GM12878 (cell line): ENCODE measurements around the gene SFTPB. TPM values are rescaled to one million over a fixed set of nuclear protein-coding genes. Genes with fewer than 3 reads are reported as not detected.
"Not testable (repeated sequence)": the region's sequence is repeated elsewhere in the genome, so short reads cannot be mapped to it uniquely, and the experiment has no call there.

Experiments used
- ATAC-seq: fragments of 200-7000 bp; cut with Tn5 transposase; 3 replicates; pipeline ENCODE4 v1.9.1; 2020; ENCODE audit warnings: mild to moderate bottlenecking, moderate library complexity
- BruUV-seq: library from RNA; stranded (reverse); fragments of 400-500 nt; replicated peaks from 2 replicates; lab custom pipeline; 2021; lab: Mats Ljungman, UMichigan
- CTCF ChIA-PET: fragments of 300-600 bp; sonication (Branson Sonifier 250); formaldehyde crosslinking; extraction: SDS; loops from one replicate; lab custom pipeline; 2021; ENCODE audit warnings: inconsistent platforms; lab: Yijun Ruan, JAX
- POLR2A ChIA-PET: fragments of 350-600 bp; formaldehyde crosslinking; extraction: SDS; loops from one replicate; lab custom pipeline; 2021; ENCODE audit warnings: inconsistent platforms; lab: Charles Lee
- RAD21 ChIA-PET: fragments of 300-600 bp; sonication (Branson Sonifier 250); formaldehyde crosslinking; loops from one replicate; lab custom pipeline; 2023; ENCODE audit warnings: antibody characterized with exemption; ENCODE audit not compliant: unreplicated experiment; lab: Charles Lee
- SMC1A ChIA-PET: fragments of 300-600 bp; sonication (Branson Sonifier 250); formaldehyde crosslinking; loops from one replicate; lab custom pipeline; 2023; ENCODE audit not compliant: unreplicated experiment, uncharacterized antibody; lab: Charles Lee
- DNase-seq: peaks from one replicate; pipeline ENCODE4 v3.0.0-alpha.2; 2011; ENCODE audit warnings: low read depth, low spot score
- FAIRE-seq: peaks from 3 replicates; lab custom pipeline; 2011; peaks lifted over from hg19 to GRCh38; lab: Jason Lieb, UNC
- H2AFZ ChIP-seq: 2 replicates; pipeline ENCODE4 v1.6.0; 2011; ENCODE audit warnings: low read depth, low read length, control low read depth; ENCODE audit not compliant: control insufficient read depth
- H3K27ac ChIP-seq: 2 replicates; pipeline ENCODE4 v1.5.1; 2011; ENCODE audit warnings: control low read depth; ENCODE audit not compliant: control insufficient read depth, insufficient read depth
- H3K27me3 ChIP-seq, 2 experiments: replicated peaks in 1 of 2; 2 replicates each; pipeline versions ENCODE4 v1.6.0 to v1.6.1; 2011; ENCODE audit warnings: low read length in 1 of 2; ENCODE audit not compliant: control insufficient read depth in 2 of 2, insufficient read depth in 2 of 2
- H3K36me3 ChIP-seq, 2 experiments: 2 replicates each; pipeline ENCODE4 v1.5.1; 2011; ENCODE audit warnings: low read length in 1 of 2; ENCODE audit not compliant: control insufficient read depth in 2 of 2, insufficient read depth in 2 of 2
- H3K4me1 ChIP-seq: 2 replicates; pipeline ENCODE4 v1.6.1; 2011; ENCODE audit warnings: mild to moderate bottlenecking, low read length, moderate library complexity, mixed read lengths; ENCODE audit not compliant: control insufficient read depth, insufficient read depth
- H3K4me2 ChIP-seq: 2 replicates; pipeline ENCODE4 v1.6.0; 2011; ENCODE audit warnings: control low read depth; ENCODE audit not compliant: control insufficient read depth, insufficient read depth
- H3K4me3 ChIP-seq: fragments of 200-600 bp; sonication (generic); 2 replicates; pipeline ENCODE4 v1.5.1; 2016
- H3K79me2 ChIP-seq: 2 replicates; pipeline ENCODE4 v1.6.0; 2011; ENCODE audit warnings: low read length; ENCODE audit not compliant: control insufficient read depth, insufficient read depth
- H3K9ac ChIP-seq: 2 replicates; pipeline ENCODE4 v1.8.0; 2011; ENCODE audit warnings: low read length, control low read depth, mixed read lengths; ENCODE audit not compliant: control insufficient read depth, insufficient read depth
- H3K9me3 ChIP-seq: replicated peaks from 3 replicates; pipeline ENCODE4 v1.5.1; 2011; ENCODE audit warnings: mild to moderate bottlenecking, low read length; ENCODE audit not compliant: control insufficient read depth, insufficient read depth
- H4K20me1 ChIP-seq: 2 replicates; pipeline ENCODE4 v1.6.0; 2011; ENCODE audit not compliant: control insufficient read depth, insufficient read depth
- MEF2A ChIP-seq: IDR thresholded peaks from 2 replicates; pipeline ENCODE4 v1.6.1; 2011; ENCODE audit warnings: low read depth, mild to moderate bottlenecking, low read length, moderate library complexity; ENCODE audit not compliant: insufficient read depth
- MLLT1 ChIP-seq: fragments of 450-650 bp; IDR thresholded peaks from 2 replicates; pipeline ENCODE4 v1.6.1; 2016; ENCODE audit warnings: mild to moderate bottlenecking
- MTA2 ChIP-seq: fragments of 450-650 bp; IDR thresholded peaks from 2 replicates; pipeline ENCODE4 v1.6.1; 2016; ENCODE audit warnings: low read depth, mild to moderate bottlenecking, moderate library complexity
- NBN ChIP-seq: fragments of 450-650 bp; IDR thresholded peaks from 2 replicates; pipeline ENCODE4 v1.6.1; 2016
- NFXL1 ChIP-seq: fragments of 450-650 bp; IDR thresholded peaks from 2 replicates; pipeline ENCODE4 v1.6.1; 2017; ENCODE audit warnings: antibody characterized with exemption, mild to moderate bottlenecking, borderline replicate concordance
- RFX5 ChIP-seq: IDR thresholded peaks from 2 replicates; pipeline ENCODE4 v1.6.1; 2011; ENCODE audit warnings: low read depth, low read length, improper control_type of control experiment
- SMAD5 ChIP-seq: IDR thresholded peaks from 2 replicates; pipeline ENCODE4 v1.6.1; 2016; ENCODE audit warnings: antibody characterized with exemption, low read depth
- SP1 ChIP-seq: IDR thresholded peaks from one replicate; pipeline ENCODE4 v1.6.1; 2011; ENCODE audit warnings: low read depth, low read length
- SREBF1 ChIP-seq: IDR thresholded peaks from 2 replicates; pipeline ENCODE4 v1.6.1; 2012; ENCODE audit warnings: mild to moderate bottlenecking, low read length
- YBX1 ChIP-seq: fragments of 450-650 bp; IDR thresholded peaks from 2 replicates; pipeline ENCODE4 v1.6.1; 2016; ENCODE audit warnings: antibody characterized with exemption
- YY1 ChIP-seq: IDR thresholded peaks from 2 replicates; pipeline ENCODE4 v1.6.1; 2011; ENCODE audit warnings: low read depth, mild to moderate bottlenecking, low read length
- ZNF622 ChIP-seq: fragments of 450-650 bp; IDR thresholded peaks from 2 replicates; pipeline ENCODE4 v1.6.1; 2017; ENCODE audit warnings: mild to moderate bottlenecking, inconsistent platforms
- WGBS: methylation state at CpG from one replicate; pipeline ENCODE4 v1.1.6; 2016; ENCODE audit warnings: low lambda C conversion rate; ENCODE audit not compliant: insufficient replicate concordance, insufficient coverage; ENCODE audit errors: missing lambda C conversion rate; 5-methylcytosine and 5-hydroxymethylcytosine counted together
- in situ Hi-C: fragments of 300-500 bp; cut with MboI; formaldehyde crosslinking; loops from 9 replicates; pipeline ENCODE4 v1.14.3; 2018; ENCODE audit warnings: mixed read lengths
- intact Hi-C: fragments of 100-400 bp; cut with micrococcal nuclease; formaldehyde crosslinking; loops from one replicate; pipeline ENCODE4 v1.14.2; 2022; ENCODE audit not compliant: unreplicated experiment
- polyA plus RNA-seq, 11 experiments: library from polyadenylated mRNA; depleted of rRNA in 4 of 11; unstranded in 6 of 11; stranded (reverse) in 5 of 11; fragments of >200 nt; fragmentation: Nextera tagmentation in 4 of 11; fragmentation: Illumina TruSeq in 1 of 11; extraction: Ambion mirVana in 4 of 11; extraction: Trizol in 1 of 11; gene quantifications; 1 replicate in 1 of 11; 2 replicates in 10 of 11; pipeline versions ENCODE4 v1.2.1 to v1.2.3, GENCODE V29; 2011 to 2016; ENCODE audit warnings: inconsistent platforms in 2 of 11, missing spikeins in 2 of 11, low read depth in 1 of 11
- total RNA-seq, 4 experiments: library from RNA; depleted of rRNA in 3 of 4; stranded (reverse); fragments of >200 nt in 3 of 4; fragmentation: Illumina TruSeq in 1 of 4; extraction: Trizol in 1 of 4; gene quantifications; 2 replicates each; pipeline versions ENCODE4 v1.2.1 to v1.2.3, GENCODE V29; 2013 to 2021
- TF ChIP-seq, protein P1 (sequence below): fragments of 450-650 bp; IDR thresholded peaks from 2 replicates; pipeline ENCODE4 v1.6.1; 2016; ENCODE audit warnings: mild to moderate bottlenecking

Gene SFTPB
- total and polyA plus RNA-seq, 10 of the 15 experiments (the other 5 are each of a cell fraction or from before 2014, with no cell fraction given), result 0.02 to 5.3 TPM; not detected in 8

- 29% methylated on average over 7 of the region's 7 CpGs for WGBS
- ChIA-PET CTCF (interaction anchor here (1.6 to 3.7 kb wide), 2 partner anchors 14 to 77 kb away, joined by 6 to 22 read pairs; no protein-coding TSS in a partner anchor), POLR2A (interaction anchor here (0.6 kb wide), 1 partner anchor 138 kb away, joined by 3 read pairs; no protein-coding TSS in a partner anchor), RAD21 (interaction anchor here (1.7 kb wide), 1 partner anchor 77 kb away, joined by 6 read pairs; no protein-coding TSS in a partner anchor), SMC1A (interaction anchor here (1.2 to 1.7 kb wide), 3 partner anchors 11 to 99 kb away, joined by 3 to 4 read pairs (median 4); no protein-coding TSS in a partner anchor)
- FAIRE-seq, H3K4me1 ChIP-seq, H3K27me3 ChIP-seq, intact Hi-C loops, DNase-seq, BruUV-seq, H2AFZ ChIP-seq, H4K20me1 ChIP-seq, H3K9me3 ChIP-seq, H3K4me3 ChIP-seq, ATAC-seq, H3K4me2 ChIP-seq, H3K36me3 ChIP-seq, H3K27ac ChIP-seq, H3K79me2 ChIP-seq, H3K9ac ChIP-seq, in situ Hi-C loops: not testable (repeated sequence)
These were observed 46.4 kb upstream of the SFTPB start for GRCh38 chr2:85714421-85714820.

DNA sequence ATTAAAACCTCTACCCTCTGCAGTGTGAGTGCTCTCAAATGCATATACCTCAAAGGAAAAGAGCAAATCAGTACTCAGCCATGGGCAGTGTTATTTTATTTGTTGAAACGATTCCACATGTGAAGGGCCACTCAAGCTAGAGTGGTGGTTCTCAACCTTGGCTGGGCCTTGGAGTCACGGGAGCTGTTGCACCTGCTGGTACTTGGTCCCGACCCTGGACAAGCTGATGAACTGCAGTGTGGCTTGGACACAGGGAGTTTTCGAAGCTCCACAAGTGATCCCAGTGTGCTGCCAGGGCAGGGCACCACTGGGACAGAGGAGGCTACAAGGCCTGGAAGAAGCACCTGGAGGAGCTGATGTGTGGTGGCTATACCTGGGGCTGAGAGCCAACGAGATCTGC is 45.8 kb upstream of the SFTPB start:
- Histone ChIP-seq H3K4me2 (no peak overlapping the region), H4K20me1 (no peaks in the 10 kb centered on the region), H3K9me3 (no peaks in the 10 kb centered on the region), H3K9ac (no peak overlapping the region), H2AFZ (no peak overlapping the region), H3K4me1 (no peaks in the 10 kb centered on the region), H3K27ac (no peak overlapping the region), H3K79me2 (no peaks in the 10 kb centered on the region), H3K27me3 (no peaks in the 10 kb centered on the region; a peak in 1 of 4 replicates), H3K36me3 (no peaks in the 10 kb centered on the region), H3K4me3 (no peak overlapping the region)
- RAD21 ChIA-PET, result interaction anchor here (1.5 kb wide), 1 partner anchor 77 kb away, joined by 4 read pairs; no protein-coding TSS in a partner anchor
- SMC1A ChIA-PET, result interaction anchor here (1.0 to 1.7 kb wide), 4 partner anchors 9 to 100 kb away, joined by 3 to 4 read pairs (median 4); no protein-coding TSS in a partner anchor
- DNase-seq (no peak), ATAC-seq (no peak), FAIRE-seq (no peak)
- in situ Hi-C loops, result no loop called here
- CTCF ChIA-PET, result interaction anchor here (1.2 to 3.7 kb wide), 3 partner anchors 15 to 77 kb away, joined by 4 to 22 read pairs (median 6); no protein-coding TSS in a partner anchor
- intact Hi-C loops, result no loop called here
- POLR2A ChIA-PET, result interaction anchor here (0.6 kb wide), 1 partner anchor 54 kb away, joined by 4 read pairs; no protein-coding TSS in a partner anchor
- BruUV-seq, result no TSS peak
- WGBS, result 57% methylated on average over 5 of the region's 5 CpGs
- TF ChIP-seq MTA2 (no peak), SREBF1 (no peak), SMAD5 (no peak), NBN (no peak), SP1 (no peak), MLLT1 (no peak), RFX5 (no peak), NFXL1 (no peak), MEF2A (no peak), ZNF622 (no peak), YY1 (no peak), YBX1 (no peak)
- TF ChIP-seq, protein P1, sequence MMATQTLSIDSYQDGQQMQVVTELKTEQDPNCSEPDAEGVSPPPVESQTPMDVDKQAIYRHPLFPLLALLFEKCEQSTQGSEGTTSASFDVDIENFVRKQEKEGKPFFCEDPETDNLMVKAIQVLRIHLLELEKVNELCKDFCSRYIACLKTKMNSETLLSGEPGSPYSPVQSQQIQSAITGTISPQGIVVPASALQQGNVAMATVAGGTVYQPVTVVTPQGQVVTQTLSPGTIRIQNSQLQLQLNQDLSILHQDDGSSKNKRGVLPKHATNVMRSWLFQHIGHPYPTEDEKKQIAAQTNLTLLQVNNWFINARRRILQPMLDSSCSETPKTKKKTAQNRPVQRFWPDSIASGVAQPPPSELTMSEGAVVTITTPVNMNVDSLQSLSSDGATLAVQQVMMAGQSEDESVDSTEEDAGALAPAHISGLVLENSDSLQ, result no peak
